Measurements from ENCODE around the gene CADM3.

CADM3 gene

GRCh38 chr1:159175571-159175970 is 4.2 kb downstream of the CADM3 start:
- WGBS = 59% methylated on average over 2 of the region's 2 CpGs
- no peaks in the 10 kb centered on the region for H3K36me3 ChIP-seq (ENCODE audit: insufficient read depth, low read length)
- no peak overlapping the region for H3K27ac ChIP-seq (ENCODE audit: low read depth, low read length)
- peaks cover 6% of the 10 kb centered on the region; the same call in 1 of the 2 replicates for H3K27me3 ChIP-seq (ENCODE audit: insufficient read depth, low read length)
- no peaks in the 10 kb centered on the region for H3K4me1 ChIP-seq (ENCODE audit: insufficient read depth, low read length)
- no peak overlapping the region for H3K9ac ChIP-seq (ENCODE audit: low read depth, low read length)
- H3K9me3 ChIP-seq (ENCODE audit: insufficient read depth, low read depth, low read length) = no peaks in the 10 kb centered on the region
- H3K4me3 ChIP-seq (ENCODE audit: low read length) = no peak overlapping the region

DNA sequence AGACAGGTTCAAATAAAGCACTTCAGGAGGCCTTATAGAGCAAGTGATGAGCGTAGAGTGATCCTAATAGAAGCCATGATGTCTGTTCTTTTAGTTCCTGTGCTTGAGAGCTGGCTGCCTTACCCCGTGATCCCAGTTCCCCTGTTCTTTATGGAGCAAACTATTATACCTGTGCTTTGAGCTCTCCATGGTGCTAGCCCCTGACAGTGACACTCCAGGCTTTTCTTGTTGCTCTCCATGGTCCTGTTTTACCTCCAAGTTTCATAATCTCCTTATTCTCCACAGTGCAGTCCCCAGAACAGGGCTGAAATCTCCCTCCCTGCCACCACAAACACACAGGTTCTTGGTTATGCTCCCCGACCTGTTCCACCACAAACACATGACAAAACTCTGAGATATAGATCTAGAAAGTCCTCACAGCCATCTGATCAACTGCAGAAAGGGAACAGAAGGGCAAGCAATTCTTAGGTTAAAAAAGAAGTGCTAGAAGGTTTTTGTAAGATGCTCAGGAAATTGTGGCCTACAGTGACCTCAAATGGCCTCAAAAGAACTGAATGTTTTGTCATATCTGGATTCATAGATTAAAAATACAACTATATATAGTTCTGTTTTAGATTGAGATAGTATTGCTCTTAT is 6.0 kb downstream of the CADM3 start:
- H3K27ac ChIP-seq (ENCODE audit: low read depth, low read length) = no peak overlapping the region
- H3K4me1 ChIP-seq (ENCODE audit: insufficient read depth, low read length) = peaks cover 3% of the 10 kb centered on the region; the same call in 1 of the 2 replicates
- no peaks in the 10 kb centered on the region for H3K36me3 ChIP-seq (ENCODE audit: insufficient read depth, low read length)
- no peak overlapping the region for H3K4me3 ChIP-seq (ENCODE audit: low read length)
- no peaks in the 10 kb centered on the region for H3K27me3 ChIP-seq (ENCODE audit: insufficient read depth, low read length)
- H3K9ac ChIP-seq (ENCODE audit: low read depth, low read length) = no peak overlapping the region
- H3K9me3 ChIP-seq (ENCODE audit: insufficient read depth, low read depth, low read length) = no peaks in the 10 kb centered on the region
- 18% methylated on average over 3 of the region's 3 CpGs for WGBS

DNA sequence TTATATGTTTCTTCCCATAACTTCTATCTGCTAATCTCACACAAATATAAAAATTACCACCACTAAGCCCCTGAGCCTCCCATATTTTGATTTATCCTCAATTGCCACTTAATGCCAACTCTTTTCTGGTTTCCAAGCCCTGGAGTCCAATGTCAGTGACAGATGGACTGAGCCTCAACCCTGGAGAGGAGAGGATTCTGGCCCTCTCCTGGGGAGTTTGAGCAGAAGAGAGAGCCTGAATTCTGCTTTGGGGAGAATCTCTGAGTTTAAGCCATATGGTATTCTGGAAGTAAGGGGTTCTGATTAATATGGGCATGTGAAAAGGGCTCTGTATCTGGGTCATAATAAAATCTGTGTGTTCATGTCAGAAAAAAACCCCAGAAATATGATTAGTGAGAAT is 8.5 kb downstream of the CADM3 start:
- H3K9me3 ChIP-seq (ENCODE audit: insufficient read depth, low read depth, low read length) = no peaks in the 10 kb centered on the region
- no peak overlapping the region for H3K27ac ChIP-seq (ENCODE audit: low read depth, low read length)
- peaks cover 3% of the 10 kb centered on the region; the same call in 1 of the 2 replicates for H3K4me1 ChIP-seq (ENCODE audit: insufficient read depth, low read length)
- H3K36me3 ChIP-seq (ENCODE audit: insufficient read depth, low read length) = no peaks in the 10 kb centered on the region
- no peak overlapping the region for H3K4me3 ChIP-seq (ENCODE audit: low read length)
- no peak overlapping the region for H3K9ac ChIP-seq (ENCODE audit: low read depth, low read length)
- H3K27me3 ChIP-seq (ENCODE audit: insufficient read depth, low read length) = no peaks in the 10 kb centered on the region

GRCh38 chr1:159180516-159180915 is 9.1 kb downstream of the CADM3 start:
- no peak overlapping the region for H3K27ac ChIP-seq (ENCODE audit: low read depth, low read length)
- H3K9ac ChIP-seq (ENCODE audit: low read depth, low read length) = no peak overlapping the region
- no peaks in the 10 kb centered on the region for H3K9me3 ChIP-seq (ENCODE audit: insufficient read depth, low read depth, low read length)
- peaks cover 3% of the 10 kb centered on the region; the same call in 1 of the 2 replicates for H3K4me1 ChIP-seq (ENCODE audit: insufficient read depth, low read length)
- H3K27me3 ChIP-seq (ENCODE audit: insufficient read depth, low read length) = no peaks in the 10 kb centered on the region
- no peak overlapping the region for H3K4me3 ChIP-seq (ENCODE audit: low read length)
- WGBS = 95% methylated on average over 2 of the region's 2 CpGs
- H3K36me3 ChIP-seq (ENCODE audit: insufficient read depth, low read length) = no peaks in the 10 kb centered on the region

DNA sequence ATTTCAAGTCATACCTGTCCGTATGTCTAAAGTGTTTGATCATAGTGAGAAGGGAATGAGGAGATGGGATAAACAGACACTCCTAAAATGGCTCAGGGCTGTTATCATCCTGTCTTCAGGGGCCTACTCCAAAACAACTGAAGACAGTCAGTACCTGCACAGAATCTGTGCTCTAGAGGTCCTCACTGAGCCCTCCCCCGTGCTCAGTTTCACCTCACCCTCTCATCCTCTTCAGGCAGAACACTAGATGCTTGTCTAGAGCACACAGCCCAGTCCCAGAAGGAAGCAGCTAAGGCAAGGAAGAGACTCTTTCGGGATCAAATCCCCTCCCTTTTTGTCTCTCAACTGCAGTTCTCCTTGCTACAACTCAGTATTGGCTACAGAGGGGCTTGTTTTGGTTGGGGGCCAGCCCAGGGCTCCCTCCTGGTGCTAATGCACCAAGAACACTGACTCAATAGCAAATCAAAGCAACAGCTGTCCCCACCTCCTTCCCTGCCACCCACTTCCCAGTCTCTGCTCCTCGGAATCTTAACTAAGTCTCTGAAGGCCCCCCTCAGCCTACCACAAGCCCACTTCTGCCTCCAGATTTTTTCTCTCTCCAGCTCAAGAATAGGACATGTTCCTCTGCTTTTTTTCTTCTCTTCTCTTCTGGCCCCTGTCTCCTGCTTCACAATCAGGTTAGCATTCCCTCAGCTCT is 10.1 kb downstream of the CADM3 start:
- H3K27ac ChIP-seq (ENCODE audit: low read depth, low read length) = no peak overlapping the region
- no peaks in the 10 kb centered on the region for H3K27me3 ChIP-seq (ENCODE audit: insufficient read depth, low read length)
- H3K4me1 ChIP-seq (ENCODE audit: insufficient read depth, low read length) = peaks cover 3% of the 10 kb centered on the region; the same call in 1 of the 2 replicates
- no peaks in the 10 kb centered on the region for H3K36me3 ChIP-seq (ENCODE audit: insufficient read depth, low read length)
- H3K9me3 ChIP-seq (ENCODE audit: insufficient read depth, low read depth, low read length) = no peaks in the 10 kb centered on the region
- no peak overlapping the region for H3K4me3 ChIP-seq (ENCODE audit: low read length)
- no peak overlapping the region for H3K9ac ChIP-seq (ENCODE audit: low read depth, low read length)
- WGBS = 59% methylated on average over 4 of the region's 4 CpGs

DNA sequence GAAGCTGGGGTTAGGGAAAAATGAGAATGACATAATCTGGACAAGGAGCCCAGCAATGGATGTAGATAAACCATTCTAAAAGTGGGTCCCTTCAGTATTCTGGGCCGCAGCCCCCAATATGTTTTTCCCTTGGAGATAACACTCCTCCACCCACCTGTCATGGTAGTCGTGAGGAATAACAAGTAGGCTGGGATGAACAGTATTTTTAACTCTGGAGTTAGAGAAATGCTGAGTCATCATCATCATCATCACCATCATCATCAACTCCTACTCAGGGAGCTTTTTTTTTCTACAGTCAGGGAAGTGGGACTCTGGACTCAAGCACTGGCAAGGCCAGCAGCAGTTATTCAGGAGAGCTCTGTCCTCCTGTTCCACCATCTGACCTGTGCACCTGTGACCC is 12.8 kb downstream of the CADM3 start:
- Histone ChIP-seq H3K9me3 (ENCODE audit: insufficient read depth, low read depth, low read length) (no peaks in the 10 kb centered on the region), H3K4me3 (ENCODE audit: low read length) (no peak overlapping the region), H3K9ac (ENCODE audit: low read depth, low read length) (no peak overlapping the region), H3K36me3 (ENCODE audit: insufficient read depth, low read length) (no peaks in the 10 kb centered on the region), H3K4me1 (ENCODE audit: insufficient read depth, low read length) (peaks cover 15% of the 10 kb centered on the region), H3K27me3 (ENCODE audit: insufficient read depth, low read length) (no peaks in the 10 kb centered on the region), H3K27ac (ENCODE audit: low read depth, low read length) (no peak overlapping the region)
- no CpG with 5 or more reads among the region's 2 CpGs for WGBS

DNA sequence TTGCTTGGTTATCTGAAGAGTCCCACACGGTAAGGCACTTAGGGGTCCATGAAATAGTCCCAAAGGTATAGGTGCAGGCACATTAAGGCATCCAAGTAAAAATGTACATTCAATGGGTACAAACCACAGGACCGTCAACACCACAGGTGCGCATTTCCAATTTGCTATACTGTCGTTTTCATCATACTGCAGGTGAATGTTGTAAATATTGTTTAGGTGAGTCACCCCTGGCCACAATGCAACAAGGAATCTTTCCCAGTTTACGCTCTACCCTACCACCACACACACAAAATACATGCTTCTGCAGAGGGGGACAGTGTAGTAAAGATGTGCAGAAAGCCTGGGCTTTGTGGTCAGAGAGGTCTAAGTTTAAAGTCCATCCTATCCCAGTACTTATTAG is 13.7 kb downstream of the CADM3 start:
- H3K4me3 ChIP-seq (ENCODE audit: low read length) = no peak overlapping the region
- H3K36me3 ChIP-seq (ENCODE audit: insufficient read depth, low read length) = no peaks in the 10 kb centered on the region
- H3K27me3 ChIP-seq (ENCODE audit: insufficient read depth, low read length) = no peaks in the 10 kb centered on the region
- 94% methylated on average over 4 of the region's 5 CpGs for WGBS
- peaks cover 15% of the 10 kb centered on the region for H3K4me1 ChIP-seq (ENCODE audit: insufficient read depth, low read length)
- H3K9ac ChIP-seq (ENCODE audit: low read depth, low read length) = no peak overlapping the region
- no peak overlapping the region for H3K27ac ChIP-seq (ENCODE audit: low read depth, low read length)
- no peaks in the 10 kb centered on the region for H3K9me3 ChIP-seq (ENCODE audit: insufficient read depth, low read depth, low read length)

DNA sequence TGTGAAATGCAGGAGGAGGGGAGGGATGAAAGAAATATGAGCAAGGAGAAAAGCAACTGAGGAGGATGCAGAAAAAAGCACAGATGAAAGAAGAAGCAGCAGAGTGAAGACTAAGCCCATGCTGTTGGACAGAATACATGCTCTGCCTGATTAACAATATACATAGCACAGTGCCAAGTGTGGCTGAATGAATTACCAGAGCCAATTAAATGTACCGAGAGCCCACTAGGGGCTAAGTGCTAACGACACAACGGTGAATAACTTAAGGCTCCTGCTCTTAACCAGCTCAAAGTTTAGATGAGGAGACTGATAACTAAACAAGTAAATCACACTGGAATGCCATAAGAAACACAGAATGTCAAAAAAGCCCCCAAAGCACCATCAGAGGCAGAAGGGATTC is 15.6 kb downstream of the CADM3 start:
- Histone ChIP-seq H3K9ac (ENCODE audit: low read depth, low read length) (no peak overlapping the region), H3K4me3 (ENCODE audit: low read length) (peak overlapping the region; percentile 70), H3K4me1 (ENCODE audit: insufficient read depth, low read length) (peaks cover 15% of the 10 kb centered on the region; the same call in 1 of the 2 replicates), H3K9me3 (ENCODE audit: insufficient read depth, low read depth, low read length) (no peaks in the 10 kb centered on the region), H3K36me3 (ENCODE audit: insufficient read depth, low read length) (no peaks in the 10 kb centered on the region), H3K27ac (ENCODE audit: low read depth, low read length) (no peak overlapping the region), H3K27me3 (ENCODE audit: insufficient read depth, low read length) (no peaks in the 10 kb centered on the region)
- 9% methylated on average over 3 of the region's 3 CpGs for WGBS

GRCh38 chr1:159187647-159188374 is 16.4 kb downstream of the CADM3 start:
- Histone ChIP-seq H3K9ac (ENCODE audit: low read depth, low read length) (peak overlapping the region; percentile 69), H3K36me3 (ENCODE audit: insufficient read depth, low read length) (no peaks in the 10 kb centered on the region), H3K9me3 (ENCODE audit: insufficient read depth, low read depth, low read length) (no peaks in the 10 kb centered on the region), H3K27ac (ENCODE audit: low read depth, low read length) (peak overlapping the region; percentile 71; the same call in 1 of the 2 replicates), H3K4me1 (ENCODE audit: insufficient read depth, low read length) (peaks cover 15% of the 10 kb centered on the region; the same call in 1 of the 2 replicates), H3K27me3 (ENCODE audit: insufficient read depth, low read length) (no peaks in the 10 kb centered on the region), H3K4me3 (ENCODE audit: low read length) (peak overlapping the region; percentile 70)
- WGBS = 6% methylated on average over 14 of the region's 14 CpGs

- Histone ChIP-seq H3K27ac (ENCODE audit: low read depth, low read length) (peak overlapping the region; percentile 71), H3K4me1 (ENCODE audit: insufficient read depth, low read length) (peaks cover 15% of the 10 kb centered on the region; the same call in 1 of the 2 replicates), H3K4me3 (ENCODE audit: low read length) (peak overlapping the region; percentile 70), H3K9ac (ENCODE audit: low read depth, low read length) (peak overlapping the region; percentile 69), H3K27me3 (ENCODE audit: insufficient read depth, low read length) (no peaks in the 10 kb centered on the region), H3K36me3 (ENCODE audit: insufficient read depth, low read length) (no peaks in the 10 kb centered on the region), H3K9me3 (ENCODE audit: insufficient read depth, low read depth, low read length) (no peaks in the 10 kb centered on the region)
- under 1% methylated on average over 24 of the region's 24 CpGs for WGBS
Measured at GRCh38 chr1:159188375-159188788, 17.0 kb downstream of the CADM3 start.

GRCh38 chr1:159190441-159190840 is 19.0 kb downstream of the CADM3 start:
- Histone ChIP-seq H3K9ac (ENCODE audit: low read depth, low read length) (no peak overlapping the region), H3K4me3 (ENCODE audit: low read length) (no peak overlapping the region), H3K4me1 (ENCODE audit: insufficient read depth, low read length) (peaks cover 15% of the 10 kb centered on the region; the same call in 1 of the 2 replicates), H3K9me3 (ENCODE audit: insufficient read depth, low read depth, low read length) (no peaks in the 10 kb centered on the region), H3K27me3 (ENCODE audit: insufficient read depth, low read length) (no peaks in the 10 kb centered on the region), H3K36me3 (ENCODE audit: insufficient read depth, low read length) (no peaks in the 10 kb centered on the region), H3K27ac (ENCODE audit: low read depth, low read length) (no peak overlapping the region)
- WGBS = 89% methylated on average over 2 of the region's 2 CpGs
